8988T (cell line): Measurements from ENCODE around the gene RFX1.
"Not testable (repeated sequence)": the region's sequence is repeated elsewhere in the genome, so short reads cannot be mapped to it uniquely, and the experiment has no call there.

Experiments used
- DNase-seq: peaks from one replicate; pipeline ENCODE4 v3.0.0; 2011

The RFX1 gene

GRCh38 chr19:13978351-13979243, 27.5 kb downstream of the RFX1 start:
- no peak for DNase-seq

GRCh38 chr19:13977803-13978202, 28.3 kb downstream of the RFX1 start:
- no peak for DNase-seq

- DNase-seq = no peak
Observed at GRCh38 chr19:13976446-13976845, 29.7 kb downstream of the RFX1 start.

GRCh38 chr19:13975870-13976269, 30.2 kb downstream of the RFX1 start:
- DNase-seq = no peak

- no peak for DNase-seq
Observed at GRCh38 chr19:13974073-13974472, 32.0 kb downstream of the RFX1 start.

- not testable (repeated sequence) for DNase-seq
Observed at GRCh38 chr19:13973479-13973878, 32.6 kb downstream of the RFX1 start.

GRCh38 chr19:13972368-13973155, 33.6 kb downstream of the RFX1 start:
- no peak for DNase-seq

GRCh38 chr19:13971868-13972267, 34.3 kb downstream of the RFX1 start:
- not testable (repeated sequence) for DNase-seq

- DNase-seq = no peak
Observed at GRCh38 chr19:13969897-13970296, 36.2 kb downstream of the RFX1 start.

- DNase-seq = no peak
Observed at GRCh38 chr19:13968999-13969398, 37.1 kb downstream of the RFX1 start.

- DNase-seq = no peak
Observed at GRCh38 chr19:13968383-13968935, 37.7 kb downstream of the RFX1 start.

- DNase-seq = not testable (repeated sequence)
Observed at GRCh38 chr19:13967206-13967605, 38.9 kb downstream of the RFX1 start.

- DNase-seq = no peak
Observed at GRCh38 chr19:13966684-13967128, 39.4 kb downstream of the RFX1 start.

GRCh38 chr19:13965926-13966683, 40.0 kb downstream of the RFX1 start:
- no peak for DNase-seq

GRCh38 chr19:13965377-13965896, 40.7 kb downstream of the RFX1 start:
- DNase-seq = no peak

- peak; percentile 10 for DNase-seq
Observed at GRCh38 chr19:13964776-13965175, 41.3 kb downstream of the RFX1 start.

GRCh38 chr19:13963603-13964105, 42.5 kb downstream of the RFX1 start:
- peak; percentile 15 for DNase-seq

- DNase-seq = peak; percentile 18
Observed at GRCh38 chr19:13962699-13963602, 43.2 kb downstream of the RFX1 start.

GRCh38 chr19:13961826-13962698, 44.1 kb downstream of the RFX1 start:
- peak; percentile 1 for DNase-seq
